T-cell (primary cell): ENCODE measurements around the gene KHDRBS2. TPM values are rescaled to one million over a fixed set of nuclear protein-coding genes. Genes with fewer than 3 reads are reported as not detected.

Source experiments
- ATAC-seq, 4 experiments: fragments of 200-7000 bp in 3 of 4; fragments of 150-1000 bp in 1 of 4; cut with Tn5 transposase; replicated peaks in 1 of 4; 1 replicate in 3 of 4; 2 replicates in 1 of 4; pipeline ENCODE4 v1.10.0; 2021; ENCODE audit warnings: moderate library complexity in 3 of 4, mild to moderate bottlenecking in 2 of 4, moderate number of reproducible peaks in 1 of 4
- CTCF ChIA-PET, 2 donors: fragments of 300-600 bp; sonication (Branson Sonifier 250); formaldehyde crosslinking; loops; one replicate each; lab custom pipeline; 2022; ENCODE audit warnings: antibody characterized with exemption in 2 of 2; lab: Charles Lee
- POLR2A ChIA-PET, 2 donors: fragments of 300-600 bp; sonication (Branson Sonifier 250); formaldehyde crosslinking; loops; one replicate each; lab custom pipeline; 2022; ENCODE audit warnings: antibody characterized with exemption in 2 of 2; lab: Charles Lee
- DNase-seq, 35 experiments: peaks; one replicate each; pipeline versions ENCODE4 v3.0.0 to v3.0.0-alpha.2; 2013 to 2023
- H3K27ac ChIP-seq: one replicate; pipeline ENCODE4 v1.5.1; 2013; ENCODE audit warnings: low read length
- H3K27me3 ChIP-seq, 2 experiments: replicated peaks in 1 of 2; 1 replicate in 1 of 2; 2 replicates in 1 of 2; pipeline versions ENCODE4 v1.6.1 to v1.7.0; 2013; ENCODE audit warnings: low read length in 1 of 2, mixed read lengths in 1 of 2; ENCODE audit not compliant: control insufficient read depth in 2 of 2, insufficient read depth in 2 of 2; ENCODE audit errors: extremely low read depth in 1 of 2
- H3K36me3 ChIP-seq, 2 donors: 1 replicate in 1 of 2; 2 replicates in 1 of 2; pipeline versions ENCODE4 v1.6.1 to v1.7.0; 2013; ENCODE audit warnings: low read length in 1 of 2; ENCODE audit not compliant: control insufficient read depth in 2 of 2, insufficient read depth in 1 of 2; ENCODE audit errors: extremely low read depth in 1 of 2
- H3K4me1 ChIP-seq, 2 experiments: 1 replicate in 1 of 2; 2 replicates in 1 of 2; pipeline versions ENCODE4 v1.6.1 to v1.7.0; 2013; ENCODE audit warnings: low read length in 2 of 2, mixed read lengths in 1 of 2; ENCODE audit not compliant: insufficient read depth in 2 of 2, control insufficient read depth in 1 of 2; ENCODE audit errors: extremely low read depth in 1 of 2
- H3K4me3 ChIP-seq, 2 donors: 1 replicate in 1 of 2; 2 replicates in 1 of 2; pipeline versions ENCODE4 v1.5.1 to v1.7.0; 2013; ENCODE audit warnings: mild to moderate bottlenecking in 2 of 2, low read length in 1 of 2, moderate library complexity in 1 of 2; ENCODE audit not compliant: control insufficient read depth in 1 of 2; ENCODE audit errors: extremely low read depth in 1 of 2
- H3K9me3 ChIP-seq: 2 replicates; pipeline ENCODE4 v1.7.0; 2013
- H3K27ac Mint-ChIP-seq, 2 donors: one replicate each; pipeline ENCODE4 v1.8.0; 2020 to 2021; ENCODE audit warnings: mild to moderate bottlenecking in 2 of 2, mixed read lengths in 2 of 2
- H3K27me3 Mint-ChIP-seq, 2 donors: one replicate each; pipeline ENCODE4 v1.8.0; 2021 to 2022; ENCODE audit warnings: mixed read lengths in 2 of 2
- H3K36me3 Mint-ChIP-seq: one replicate; pipeline ENCODE4 v1.8.0; 2021; ENCODE audit warnings: mixed read lengths
- H3K4me1 Mint-ChIP-seq, 3 donors: one replicate each; pipeline ENCODE4 v1.8.0; 2020 to 2022; ENCODE audit warnings: mixed read lengths in 3 of 3, mild to moderate bottlenecking in 1 of 3
- H3K4me3 Mint-ChIP-seq, 3 donors: one replicate each; pipeline ENCODE4 v1.8.0; 2020 to 2022; ENCODE audit warnings: mild to moderate bottlenecking in 3 of 3, mixed read lengths in 3 of 3, moderate library complexity in 3 of 3
- H3K9me3 Mint-ChIP-seq, 3 donors: one replicate each; pipeline ENCODE4 v1.8.0; 2020 to 2022; ENCODE audit warnings: mixed read lengths in 3 of 3
- WGBS: methylation state at CpG from one replicate; pipeline ENCODE4 v1.1.5; 2013; ENCODE audit warnings: missing lambda C conversion rate; ENCODE audit not compliant: insufficient coverage; 5-methylcytosine and 5-hydroxymethylcytosine counted together
- total RNA-seq, 35 experiments: library from RNA in 6 of 35; stranded (reverse) in 6 of 35; fragments of 120-200 nt in 1 of 35; gene quantifications; one replicate each; pipeline versions ENCODE4 v1.2.1 to v1.2.4 and lab custom pipeline; 2013 to 2026

The KHDRBS2 gene
- total RNA-seq, 5 donors from 2014 or later (not counting 1 experiment from before 2014, with no cell fraction given), result 0.18 to 0.49 TPM; not detected in 3

DNA sequence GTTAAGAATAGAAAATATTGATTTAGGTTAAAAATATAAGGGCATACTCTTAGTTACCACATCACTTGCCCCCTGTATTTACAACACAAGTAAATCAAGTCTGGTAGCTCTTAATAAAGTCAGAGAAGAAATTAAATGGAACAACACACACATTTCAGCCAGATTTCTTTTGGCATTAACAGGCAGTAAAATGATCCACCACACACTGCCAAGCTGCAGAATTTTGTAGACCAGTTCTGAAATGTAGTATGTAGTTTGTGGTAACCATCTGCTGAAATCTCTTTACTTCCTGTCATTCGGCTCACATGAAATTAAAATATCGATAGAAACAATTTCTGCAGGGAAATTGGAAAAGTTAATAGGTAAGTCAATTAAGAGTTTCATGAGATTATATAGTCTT, 326.8 kb downstream of the KHDRBS2 start:
- no peaks in the 10 kb centered on the region for H3K4me1 ChIP-seq
- H3K4me3 ChIP-seq, result no peak overlapping the region
- ChIA-PET CTCF (no interaction called here), POLR2A (no interaction called here)
- no peak overlapping the region for H3K27ac ChIP-seq
- ATAC-seq, result no peak
- Mint-ChIP-seq H3K9me3 (peaks cover 27 to 44% (median 28%) of the 10 kb centered on the region in 3 donors), H3K4me3 (no peak overlapping the region), H3K36me3 (no peaks in the 10 kb centered on the region), H3K4me1 (no peaks in the 10 kb centered on the region), H3K27ac (no peak overlapping the region), H3K27me3 (no peaks in the 10 kb centered on the region)
- DNase-seq, result no peak
- WGBS, result no CpG with 5 or more reads among the region's 2 CpGs
- no peaks in the 10 kb centered on the region for H3K36me3 ChIP-seq
- H3K9me3 ChIP-seq, result no peaks in the 10 kb centered on the region
- H3K27me3 ChIP-seq, result no peaks in the 10 kb centered on the region

GRCh38 chr6:61953851-61954250, 332.2 kb downstream of the KHDRBS2 start:
- POLR2A ChIA-PET, result no interaction called here
- DNase-seq (no peak), ATAC-seq (no peak)
- Histone ChIP-seq H3K4me3 (no peak overlapping the region), H3K36me3 (no peaks in the 10 kb centered on the region), H3K9me3 (no peaks in the 10 kb centered on the region), H3K27ac (no peak overlapping the region), H3K4me1 (no peaks in the 10 kb centered on the region), H3K27me3 (no peaks in the 10 kb centered on the region)
- Mint-ChIP-seq H3K4me1 (no peaks in the 10 kb centered on the region), H3K36me3 (no peaks in the 10 kb centered on the region), H3K9me3 (peaks cover 19 to 38% (median 25%) of the 10 kb centered on the region in 3 donors), H3K27me3 (no peaks in the 10 kb centered on the region), H3K27ac (no peak overlapping the region), H3K4me3 (no peak overlapping the region)
- CTCF ChIA-PET, result no interaction called here

DNA sequence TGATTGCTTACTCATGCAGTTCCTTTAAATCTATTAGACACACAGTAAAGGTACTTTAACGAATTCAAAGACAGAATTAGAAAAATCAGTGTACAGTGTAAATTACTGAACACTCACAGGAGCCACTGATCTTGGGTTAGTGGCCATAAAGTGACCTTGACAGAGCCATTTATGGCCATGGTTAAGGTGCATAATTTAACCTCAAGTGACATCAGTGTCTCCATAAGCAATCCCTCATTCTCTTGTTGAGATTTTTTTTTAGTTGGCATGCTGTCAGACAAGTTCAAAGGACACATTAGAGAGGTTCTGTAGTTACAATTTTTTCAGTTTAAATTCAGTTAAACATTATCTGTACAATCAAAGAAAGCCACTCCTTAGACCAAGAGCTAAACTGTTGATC, 334.4 kb downstream of the KHDRBS2 start:
- Mint-ChIP-seq H3K4me1 (no peaks in the 10 kb centered on the region), H3K27ac (no peak overlapping the region), H3K27me3 (no peaks in the 10 kb centered on the region), H3K4me3 (no peak overlapping the region), H3K36me3 (no peaks in the 10 kb centered on the region), H3K9me3 (peaks cover 14 to 18% (median 15%) of the 10 kb centered on the region in 3 donors)
- Histone ChIP-seq H3K36me3 (no peaks in the 10 kb centered on the region), H3K9me3 (no peaks in the 10 kb centered on the region), H3K27me3 (no peaks in the 10 kb centered on the region), H3K4me1 (no peaks in the 10 kb centered on the region), H3K27ac (no peak overlapping the region), H3K4me3 (no peak overlapping the region)
- ChIA-PET POLR2A (no interaction called here), CTCF (no interaction called here)
- no CpG with 5 or more reads among the region's 1 CpG for WGBS
- DNase-seq (no peak), ATAC-seq (no peak)

GRCh38 chr6:61950811-61951210, 335.2 kb downstream of the KHDRBS2 start:
- POLR2A ChIA-PET, result no interaction called here
- Mint-ChIP-seq H3K4me1 (no peaks in the 10 kb centered on the region), H3K36me3 (no peaks in the 10 kb centered on the region), H3K27me3 (no peaks in the 10 kb centered on the region), H3K27ac (no peak overlapping the region), H3K9me3 (peaks cover 14 to 15% (median 14%) of the 10 kb centered on the region in 3 donors), H3K4me3 (no peak overlapping the region)
- no peak overlapping the region for H3K4me3 ChIP-seq
- CTCF ChIA-PET, result no interaction called here
- H3K36me3 ChIP-seq, result no peaks in the 10 kb centered on the region
- no peaks in the 10 kb centered on the region for H3K9me3 ChIP-seq
- no peak for ATAC-seq
- no peaks in the 10 kb centered on the region for H3K4me1 ChIP-seq
- H3K27ac ChIP-seq, result no peak overlapping the region
- no peaks in the 10 kb centered on the region for H3K27me3 ChIP-seq
- no CpG with 5 or more reads among the region's 1 CpG for WGBS
- DNase-seq, result no peak

- Histone ChIP-seq H3K27me3 (no peaks in the 10 kb centered on the region), H3K27ac (no peak overlapping the region), H3K4me3 (no peak overlapping the region), H3K36me3 (no peaks in the 10 kb centered on the region), H3K4me1 (no peaks in the 10 kb centered on the region), H3K9me3 (no peaks in the 10 kb centered on the region)
- H3K27me3 Mint-ChIP-seq, result no peaks in the 10 kb centered on the region
- CTCF ChIA-PET, result no interaction called here
- no peak overlapping the region for H3K27ac Mint-ChIP-seq
- POLR2A ChIA-PET, result no interaction called here
- peaks cover 14 to 15% (median 14%) of the 10 kb centered on the region in 3 donors for H3K9me3 Mint-ChIP-seq
- WGBS, result no CpG with 5 or more reads among the region's 1 CpG
- H3K36me3 Mint-ChIP-seq, result no peaks in the 10 kb centered on the region
- no peaks in the 10 kb centered on the region for H3K4me1 Mint-ChIP-seq
- no peak overlapping the region for H3K4me3 Mint-ChIP-seq
- no peak for ATAC-seq
- DNase-seq, result no peak
Measured at GRCh38 chr6:61949971-61950370, 336.1 kb downstream of the KHDRBS2 start.

- no peaks in the 10 kb centered on the region for H3K4me1 Mint-ChIP-seq
Measured at GRCh38 chr6:61949161-61949560, 336.9 kb downstream of the KHDRBS2 start.

DNA sequence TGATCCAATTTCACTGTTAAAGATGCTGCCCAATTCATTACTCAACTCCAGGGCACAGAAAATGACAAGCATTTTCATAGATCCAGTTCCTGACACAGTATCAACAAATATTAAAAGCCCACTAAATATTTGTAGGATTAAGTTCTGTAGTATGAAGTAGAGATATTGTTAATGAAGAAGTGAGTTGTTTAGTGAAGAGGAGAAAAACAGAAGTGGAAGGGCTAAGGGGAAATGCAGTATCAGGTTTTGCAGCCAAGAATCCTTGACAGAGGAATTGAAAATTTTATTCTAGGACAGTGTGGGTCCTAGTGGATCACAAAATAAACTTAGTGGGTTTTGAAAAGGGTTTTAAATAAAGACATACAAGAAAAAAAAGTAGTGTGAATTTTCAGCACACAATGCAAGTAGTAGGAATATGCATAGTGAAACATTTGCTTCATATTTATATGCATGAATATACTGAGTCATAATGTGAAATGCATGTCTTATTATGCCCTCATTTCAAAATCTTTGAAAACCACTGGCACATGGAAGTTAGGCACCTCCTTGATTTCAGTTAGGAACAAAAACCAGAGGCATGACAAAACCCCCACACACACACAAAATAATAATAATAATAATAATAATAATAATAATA, 338.6 kb downstream of the KHDRBS2 start:
- Histone ChIP-seq H3K36me3 (no peaks in the 10 kb centered on the region), H3K4me1 (no peaks in the 10 kb centered on the region), H3K27me3 (no peaks in the 10 kb centered on the region), H3K9me3 (no peaks in the 10 kb centered on the region), H3K4me3 (no peak overlapping the region), H3K27ac (no peak overlapping the region)
- ATAC-seq (no peak), DNase-seq (no peak)
- ChIA-PET CTCF (no interaction called here), POLR2A (no interaction called here)
- no peaks in the 10 kb centered on the region for H3K36me3 Mint-ChIP-seq
- H3K4me3 Mint-ChIP-seq, result no peak overlapping the region
- H3K27ac Mint-ChIP-seq, result no peak overlapping the region
- no peaks in the 10 kb centered on the region for H3K27me3 Mint-ChIP-seq
- H3K4me1 Mint-ChIP-seq, result no peaks in the 10 kb centered on the region
- peaks cover 6 to 16% (median 15%) of the 10 kb centered on the region in 3 donors for H3K9me3 Mint-ChIP-seq

More at GRCh38 chr6:61949161-61949560, 336.9 kb downstream of the KHDRBS2 start:
- ChIA-PET POLR2A (no interaction called here), CTCF (no interaction called here)
- no peaks in the 10 kb centered on the region for H3K27me3 ChIP-seq
- Mint-ChIP-seq H3K9me3 (peaks cover 15 to 18% (median 17%) of the 10 kb centered on the region in 3 donors), H3K27ac (no peak overlapping the region), H3K27me3 (no peaks in the 10 kb centered on the region), H3K4me3 (no peak overlapping the region), H3K36me3 (no peaks in the 10 kb centered on the region)
- DNase-seq, result no peak
- H3K27ac ChIP-seq, result no peak overlapping the region
- H3K9me3 ChIP-seq, result no peaks in the 10 kb centered on the region
- H3K4me1 ChIP-seq, result no peaks in the 10 kb centered on the region
- ATAC-seq, result no peak
- H3K4me3 ChIP-seq, result no peak overlapping the region
- no peaks in the 10 kb centered on the region for H3K36me3 ChIP-seq
